Embryonic facial prominence (tissue), 1 donor: ENCODE measurements around the gene TRIP13.
"Not testable (repeated sequence)": the region's sequence is repeated elsewhere in the genome, so short reads cannot be mapped to it uniquely, and the experiment has no call there.

ENCODE experiments used
- DNase-seq: peaks from one replicate; pipeline ENCODE4 v3.0.0-alpha.2; 2016; ENCODE audit errors: extremely low spot score

Gene TRIP13

DNA sequence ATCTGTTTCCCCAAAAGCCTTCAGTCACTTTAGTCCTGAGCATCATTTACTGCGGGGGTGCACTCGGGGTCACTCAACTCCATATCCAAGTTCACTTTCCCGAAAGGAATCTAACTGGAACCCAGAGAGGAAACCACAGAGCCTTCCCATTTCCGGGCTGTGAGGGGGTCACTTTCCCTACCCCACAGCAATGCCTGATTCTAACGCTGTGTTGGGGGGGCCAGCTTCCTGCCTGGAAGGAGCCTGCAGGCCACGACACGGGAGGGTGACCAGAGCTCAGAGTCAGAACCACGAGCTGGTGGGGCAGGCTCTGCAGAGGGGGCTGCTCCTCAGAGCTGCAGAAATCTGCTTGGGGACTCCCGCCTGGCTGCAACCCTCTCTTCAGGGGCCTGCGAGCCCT, 20.4 kb upstream of the TRIP13 start:
- DNase-seq = no peak

GRCh38 chr5:873328-873727, 19.4 kb upstream of the TRIP13 start:
- no peak for DNase-seq

- no peak for DNase-seq
Observed at GRCh38 chr5:875931-876330, 16.8 kb upstream of the TRIP13 start.

DNA sequence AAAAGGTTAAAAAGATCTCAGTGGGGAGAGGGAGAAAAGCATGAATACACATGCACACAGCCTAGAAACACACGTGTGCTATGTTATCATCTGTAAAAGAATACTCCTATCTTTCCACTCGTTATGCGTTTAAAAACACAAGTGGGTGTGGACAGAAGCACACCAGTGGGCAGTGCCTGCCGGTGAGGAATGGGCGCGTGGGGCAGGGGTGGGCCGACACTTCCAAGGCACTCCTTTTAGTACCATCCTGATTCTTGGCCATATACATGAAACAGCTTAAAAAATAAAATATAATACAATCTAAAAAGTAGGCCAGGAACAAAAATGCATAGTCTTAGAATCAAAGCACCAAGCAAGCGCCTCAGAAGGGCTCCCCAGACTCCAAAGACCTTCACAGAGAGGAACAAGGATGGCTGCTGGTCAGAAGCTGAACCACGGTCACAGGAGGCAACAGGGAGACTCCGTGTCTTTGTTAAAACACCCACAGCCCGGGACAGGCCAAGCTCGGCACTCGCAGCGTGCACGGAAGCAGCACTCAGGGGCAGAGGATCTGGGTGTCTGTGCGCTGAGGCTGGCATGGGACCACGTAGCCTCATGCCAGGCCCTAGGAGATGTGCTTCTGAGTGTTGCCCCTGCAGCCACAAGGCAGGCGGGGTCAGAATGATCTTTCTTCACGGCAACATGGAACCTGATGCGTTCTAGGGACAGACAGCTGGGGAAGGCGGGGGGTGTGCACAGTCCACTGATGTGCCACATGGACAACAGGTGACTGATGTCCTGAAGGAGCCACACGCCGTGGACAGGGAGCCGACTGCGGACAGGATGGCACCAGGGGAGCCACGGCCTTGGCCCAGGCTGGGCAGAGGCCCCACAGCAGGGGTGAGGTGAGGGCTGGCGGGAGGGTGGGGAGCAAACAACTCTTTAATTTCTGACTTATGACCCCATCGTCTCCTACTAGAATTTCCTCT, 16.0 kb upstream of the TRIP13 start:
- no peak for DNase-seq

DNA sequence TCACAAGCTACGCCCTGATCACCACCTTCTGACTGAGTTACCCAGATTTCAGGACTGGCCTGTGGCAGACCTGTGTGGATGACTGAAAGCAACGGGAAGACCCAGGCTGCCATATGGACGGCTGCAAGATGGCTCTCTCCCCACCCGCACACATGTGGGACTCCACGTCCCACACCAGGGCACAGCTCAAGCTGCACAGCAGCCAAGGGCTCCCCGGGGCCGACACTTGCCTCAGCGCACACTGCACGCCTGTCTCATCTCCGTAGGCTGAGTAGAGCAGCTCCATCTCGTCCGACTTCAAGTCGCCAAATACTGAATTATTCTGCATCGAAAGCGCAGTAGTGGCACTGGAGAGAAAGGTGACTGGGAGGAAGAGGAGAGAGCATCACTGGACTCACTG, 14.6 kb upstream of the TRIP13 start:
- DNase-seq = no peak

- not testable (repeated sequence) for DNase-seq
Observed at GRCh38 chr5:878677-879076, 14.0 kb upstream of the TRIP13 start.

DNA sequence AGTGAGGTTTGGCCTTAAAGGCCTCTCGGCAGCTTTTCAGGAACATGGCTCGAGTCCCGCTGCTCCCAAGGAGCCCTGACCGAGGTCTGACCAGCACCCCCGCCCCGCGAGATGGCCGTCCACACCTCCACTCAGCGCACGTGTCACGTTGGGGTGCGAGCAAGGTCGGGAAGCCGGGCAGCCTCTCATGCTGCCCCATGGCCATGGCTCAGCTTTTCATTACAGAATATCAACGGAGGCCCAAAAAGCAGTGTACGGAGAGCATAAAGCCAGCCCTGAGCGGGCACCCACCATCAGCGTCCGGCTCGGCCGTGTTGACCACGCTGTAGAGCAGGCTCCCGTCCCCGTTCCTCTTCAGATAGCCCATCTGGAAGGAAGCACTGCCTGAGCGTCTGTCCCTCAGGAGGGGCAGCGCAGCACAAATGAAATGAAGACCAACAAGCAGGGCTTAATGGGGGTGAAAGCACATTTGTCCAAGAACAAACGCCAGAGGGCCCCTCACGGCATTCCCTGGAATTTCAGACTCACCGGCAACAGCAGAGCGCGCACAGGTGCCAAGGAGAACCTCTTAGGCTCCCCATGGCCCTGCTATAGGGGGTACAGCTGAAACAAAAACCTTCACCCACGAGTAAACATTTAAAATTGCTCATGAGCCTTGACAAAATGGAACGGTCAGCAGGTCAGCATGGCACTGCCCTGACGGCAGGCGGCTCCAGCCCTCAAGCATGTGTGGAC, 11.7 kb upstream of the TRIP13 start:
- DNase-seq = no peak

GRCh38 chr5:881551-881935, 11.1 kb upstream of the TRIP13 start:
- no peak for DNase-seq

DNA sequence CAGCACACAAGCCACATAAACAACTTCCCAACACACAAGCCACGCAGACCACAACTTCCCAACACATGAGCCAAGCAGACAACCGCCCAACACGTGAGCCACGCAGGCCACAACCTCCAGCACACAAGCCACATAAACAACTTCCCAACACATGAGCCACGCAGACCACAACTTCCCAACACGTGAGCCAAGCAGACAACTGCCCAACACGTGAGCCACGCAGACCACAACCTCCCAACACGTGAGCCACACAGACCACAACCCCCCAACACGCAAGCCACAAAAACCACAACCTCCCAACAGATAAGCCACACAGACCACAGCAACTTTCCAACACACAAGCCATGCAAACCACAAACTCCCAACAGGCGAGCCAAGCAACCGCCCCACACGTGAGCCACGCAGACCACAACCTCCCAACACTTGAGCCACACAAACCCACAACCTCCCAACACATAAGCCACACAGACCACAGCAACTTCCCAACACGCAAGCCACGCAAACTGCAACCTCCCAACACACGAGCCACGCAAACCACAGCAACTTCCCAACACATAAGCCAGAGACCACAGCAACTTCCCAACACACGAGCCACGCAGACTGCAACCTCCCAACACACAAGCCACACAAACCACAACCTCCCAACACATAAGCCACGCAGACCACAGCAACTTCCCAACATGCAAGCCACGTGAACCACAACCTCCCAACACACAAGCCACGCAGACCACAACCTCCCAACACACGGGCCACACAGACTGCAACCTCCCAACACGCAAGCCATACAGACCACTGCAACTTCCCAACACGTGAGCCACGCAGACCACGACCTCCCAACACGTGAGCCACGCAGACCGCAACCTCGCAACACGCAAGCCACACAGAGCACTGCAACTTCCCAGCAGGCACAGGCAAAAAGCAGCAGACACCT, 10.2 kb upstream of the TRIP13 start:
- no peak for DNase-seq

DNA sequence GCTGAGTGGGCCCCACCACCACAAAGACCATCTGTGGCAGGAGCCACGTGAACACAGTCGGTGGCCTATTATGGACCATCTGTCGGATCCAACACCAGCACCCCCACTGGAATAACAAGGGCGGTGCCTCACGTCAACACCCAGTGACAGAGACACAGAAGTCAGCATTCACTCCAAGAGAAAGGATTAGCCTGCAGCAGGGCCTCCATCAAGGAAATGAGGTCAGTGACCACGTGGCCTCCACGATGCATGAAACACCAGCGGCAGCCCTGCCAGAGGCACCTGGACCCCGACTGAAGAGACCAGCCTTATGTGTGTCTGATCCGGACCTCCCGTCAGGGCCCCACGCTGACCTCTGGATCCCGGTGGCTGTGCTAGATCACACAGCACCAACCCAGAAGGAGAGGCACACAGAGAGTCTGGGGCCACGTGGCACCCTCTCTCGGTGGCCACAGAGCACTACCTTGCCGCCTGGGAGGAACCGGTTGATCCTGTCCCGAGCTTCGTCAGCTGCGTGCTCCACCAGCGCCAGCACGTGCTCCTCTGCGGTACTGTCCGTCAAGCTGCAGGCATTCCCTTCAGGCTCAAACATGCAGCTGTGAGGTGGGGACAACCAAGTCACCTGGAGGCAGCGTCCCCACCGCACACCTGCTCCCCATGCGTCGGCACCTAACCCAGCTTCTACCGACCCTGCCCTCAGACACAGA, 9.1 kb upstream of the TRIP13 start:
- no peak for DNase-seq

DNA sequence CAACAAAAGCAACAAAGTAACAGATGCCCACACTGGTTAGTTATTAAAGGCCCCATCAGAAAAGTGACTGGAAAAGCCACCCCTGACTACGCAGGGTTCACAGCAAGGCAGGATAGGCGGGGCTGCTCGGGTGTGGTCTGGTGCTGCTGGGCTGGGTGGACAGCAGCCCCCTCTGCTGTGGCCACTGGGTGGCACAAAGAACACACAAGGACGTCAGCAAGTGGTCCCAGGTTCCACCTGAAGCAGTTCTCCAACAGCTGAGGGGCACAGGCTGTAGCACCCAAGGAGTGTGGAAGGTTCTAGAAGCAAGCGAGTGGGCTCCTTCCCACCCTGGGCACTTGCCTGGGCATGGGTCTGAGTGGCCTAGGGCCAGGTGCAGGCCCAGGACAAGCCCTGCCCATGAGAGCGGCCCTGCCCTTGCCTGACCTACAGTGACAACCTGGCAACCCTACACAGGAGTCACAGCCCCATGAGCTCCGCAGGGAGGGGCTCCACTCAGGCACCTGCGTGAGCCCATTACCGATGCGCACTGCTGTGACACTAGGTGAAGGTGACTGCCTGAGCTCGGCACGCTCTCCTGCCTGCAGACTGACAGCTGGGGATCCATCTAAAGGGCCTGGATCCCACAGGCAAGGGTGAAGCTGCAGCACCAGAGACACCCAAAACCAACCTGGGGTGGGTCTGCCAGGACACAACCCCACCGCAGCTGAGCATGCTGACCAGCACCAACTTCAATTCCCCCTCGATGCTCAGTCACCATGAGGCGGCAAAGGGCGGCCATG, 8.1 kb upstream of the TRIP13 start:
- DNase-seq = no peak

DNA sequence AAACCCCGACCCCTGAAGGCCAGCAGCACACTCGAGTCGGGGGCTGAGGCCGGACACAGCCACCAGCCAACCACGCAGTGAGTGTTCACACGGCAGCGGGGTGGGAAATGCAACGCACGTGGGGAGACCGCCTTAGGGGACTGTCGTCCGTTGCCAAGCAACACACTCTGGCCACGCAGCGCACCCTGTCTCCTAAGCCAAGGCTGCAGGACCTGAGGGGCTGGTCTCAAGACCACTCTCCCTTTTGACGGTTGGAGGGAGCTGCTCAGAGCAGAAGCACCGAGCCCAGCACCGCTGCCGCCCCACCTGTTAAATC, 7.6 kb upstream of the TRIP13 start:
- no peak for DNase-seq

DNA sequence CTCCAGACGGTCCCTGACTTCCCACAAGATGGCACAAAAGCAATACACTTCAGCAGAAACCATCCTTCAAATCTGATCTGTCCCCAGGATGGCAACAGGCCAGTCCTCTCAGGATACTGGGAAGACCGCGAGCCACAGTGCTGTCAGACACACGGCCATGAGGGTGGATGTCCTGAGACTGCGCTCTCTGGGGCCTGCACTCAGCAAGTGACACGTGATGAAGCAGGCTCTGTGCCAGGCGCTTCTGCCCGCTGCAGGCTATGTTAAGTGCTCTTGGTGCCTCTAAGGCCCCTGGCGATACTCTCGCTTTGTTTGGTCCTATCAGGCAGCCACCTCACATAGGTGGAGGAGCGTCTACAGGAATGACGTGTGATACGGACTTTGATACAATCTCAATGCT, 7.2 kb upstream of the TRIP13 start:
- DNase-seq = no peak

DNA sequence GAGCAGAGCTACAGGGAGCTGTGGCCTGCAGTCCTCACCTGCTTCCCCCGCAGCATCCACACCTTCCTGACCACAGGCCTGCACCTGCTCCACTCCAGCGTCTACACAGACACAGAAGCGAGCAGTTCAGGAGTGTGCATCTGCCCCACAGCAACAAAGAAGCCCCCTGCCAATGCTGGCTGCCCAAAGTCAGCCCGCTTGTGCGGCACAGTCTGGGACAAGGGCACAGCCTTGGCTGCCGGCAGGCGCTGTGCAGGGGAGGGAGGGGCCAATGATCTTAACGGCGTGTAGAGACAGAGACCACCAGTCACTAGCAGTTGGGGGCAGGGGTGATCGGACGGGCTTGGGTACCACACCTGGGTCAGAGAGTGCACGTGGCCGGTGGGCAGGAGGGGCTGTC, 6.6 kb upstream of the TRIP13 start:
- DNase-seq = no peak

GRCh38 chr5:886716-887325, 5.9 kb upstream of the TRIP13 start:
- DNase-seq = no peak

GRCh38 chr5:887947-888637, 4.6 kb upstream of the TRIP13 start:
- DNase-seq = no peak

- no peak for DNase-seq
Observed at GRCh38 chr5:888638-889035, 4.0 kb upstream of the TRIP13 start.

- no peak for DNase-seq
Observed at GRCh38 chr5:889075-889710, 3.5 kb upstream of the TRIP13 start.
